ENCODE results near the gene MYO3B.
A peak's percentile ranks its signal among the peaks of the same experiment; 100 is the strongest.

Gene MYO3B

GRCh38 chr2:170180031-170180566 is 2.2 kb downstream of the MYO3B start (continued):
- TF ChIP-seq ZNF354C (tag by site-specific recombination; IDR thresholded peaks at IDR 0.05; ENCODE audit: borderline replicate concordance, low read depth) (no peak), ZNF521 (tag by site-specific recombination; IDR thresholded peaks at IDR 0.05) (no peak), ZNF658 (tag by site-specific recombination; IDR thresholded peaks at IDR 0.05) (no peak), ZNF623 (tag by site-specific recombination; IDR thresholded peaks at IDR 0.05) (no peak), ZNF239 (tag by site-specific recombination; IDR thresholded peaks at IDR 0.05) (no peak), ZFHX2 (tag by site-specific recombination; conservative IDR thresholded peaks at IDR 0.05) (no peak)

- no peak overlapping the region for H3K27ac ChIP-seq (ENCODE audit: extremely low read depth, low read depth, low read length)
- no peaks in the 10 kb centered on the region for H3K9me3 ChIP-seq (ENCODE audit: control insufficient read depth, insufficient read depth, low read depth, low read length)
- peaks cover 4% of the 10 kb centered on the region; the same call in 1 of the 2 replicates for H3K4me1 ChIP-seq (ENCODE audit: control insufficient read depth, insufficient read depth, low read length)
- ChIA-PET CTCF (no interaction called here), POLR2A (no interaction called here)
- no peak overlapping the region for H3K4me3 ChIP-seq (ENCODE audit: low read depth, low read length)
- H3K36me3 ChIP-seq (ENCODE audit: control insufficient read depth in 2 of 2, insufficient read depth in 1 of 2, low read length in 2 of 2) = no peaks in the 10 kb centered on the region
- no peak for TF ChIP-seq ZNF473 (tag by site-specific recombination; IDR thresholded peaks at IDR 0.05)
- TF ChIP-seq ZNF140 (tag by site-specific recombination; IDR thresholded peaks at IDR 0.05) = no peak
- no peak for TF ChIP-seq ZBTB26 (tag by site-specific recombination; optimal IDR thresholded peaks at IDR 0.05)
- TF ChIP-seq ZBTB17 (tag by site-specific recombination; IDR thresholded peaks at IDR 0.05) = no peak
- TF ChIP-seq BCL6B (tag by site-specific recombination; IDR thresholded peaks at IDR 0.05) = no peak
- TF ChIP-seq ZNF843 (tag by site-specific recombination; IDR thresholded peaks at IDR 0.05) = no peak
- no peak for TF ChIP-seq ZNF658 (tag by site-specific recombination; IDR thresholded peaks at IDR 0.05)
- no peak for TF ChIP-seq ZNF558 (tag by site-specific recombination; IDR thresholded peaks at IDR 0.05)
- TF ChIP-seq ZNF529 (tag by site-specific recombination; IDR thresholded peaks at IDR 0.05; ENCODE audit: insufficient replicate concordance) = no peak
- no peak for TF ChIP-seq ZNF223 (tag by site-specific recombination; IDR thresholded peaks at IDR 0.05)
- no peak for TF ChIP-seq ZNF692 (tag by site-specific recombination; IDR thresholded peaks at IDR 0.05)
- TF ChIP-seq ZNF513 (tag by site-specific recombination; IDR thresholded peaks at IDR 0.05) = no peak
- no peak for TF ChIP-seq ZNF501 (tag by site-specific recombination; IDR thresholded peaks at IDR 0.05)
- TF ChIP-seq KLF8 (tag by site-specific recombination; IDR thresholded peaks at IDR 0.05) = no peak
Observed at GRCh38 chr2:170181602-170182001, 3.7 kb downstream of the MYO3B start.

GRCh38 chr2:170185319-170185718 is 7.4 kb downstream of the MYO3B start:
- Histone ChIP-seq H3K9me3 (ENCODE audit: control insufficient read depth, insufficient read depth, low read depth, low read length) (no peaks in the 10 kb centered on the region), H3K27ac (ENCODE audit: extremely low read depth, low read depth, low read length) (no peak overlapping the region), H3K36me3 (ENCODE audit: control insufficient read depth in 2 of 2, insufficient read depth in 1 of 2, low read length in 2 of 2) (no peaks in the 10 kb centered on the region), H3K4me1 (ENCODE audit: control insufficient read depth, insufficient read depth, low read length) (no peaks in the 10 kb centered on the region), H3K4me3 (ENCODE audit: low read depth, low read length) (no peak overlapping the region)
- ChIA-PET POLR2A (no interaction called here), CTCF (interaction anchor here (0.6 kb wide), 1 partner anchor 385 kb away, joined by 5 read pairs; no protein-coding TSS in a partner anchor)
- no peak for TF ChIP-seq KLF7 (tag by site-specific recombination; IDR thresholded peaks at IDR 0.05; ENCODE audit: borderline replicate concordance)
- TF ChIP-seq ZNF302 (tag by site-specific recombination; IDR thresholded peaks at IDR 0.05; ENCODE audit: low read depth) = no peak
- no peak for TF ChIP-seq ZNF138 (tag by site-specific recombination; IDR thresholded peaks at IDR 0.05; ENCODE audit: borderline replicate concordance)
- TF ChIP-seq SETDB1 (IDR thresholded peaks at IDR 0.05; ENCODE audit: insufficient read length, low read length) = peak; percentile 38
- TF ChIP-seq TCF7L2 (IDR thresholded peaks at IDR 0.05; ENCODE audit: borderline replicate concordance, low read depth, low read length) = no peak
- no peak for TF ChIP-seq ZNF529 (tag by site-specific recombination; IDR thresholded peaks at IDR 0.05; ENCODE audit: insufficient replicate concordance)
- TF ChIP-seq ZNF280D (tag by site-specific recombination; IDR thresholded peaks at IDR 0.05) = 0 out of 2 replicates have a peak, but pooled peaks have one; percentile 70
- TF ChIP-seq SCRT1 (tag by site-specific recombination; IDR thresholded peaks at IDR 0.05; ENCODE audit: borderline replicate concordance) = no peak

Measured in HEK293 (cell line).